SU-DHL-6 (cell line): ENCODE measurements around the gene ZNF266.

Source experiments
- CTCF ChIP-seq: fragments of 200-600 bp; sonication (generic); IDR thresholded peaks from one replicate; pipeline ENCODE4 v1.5.1; 2017; ENCODE audit warnings: antibody characterized with exemption, mild to moderate bottlenecking, low read length, moderate library complexity; ENCODE audit not compliant: insufficient read depth, poor library complexity, severe bottlenecking
- EZH2phosphoT487 ChIP-seq: fragments of 200-600 bp; sonication (generic), shearing (Covaris generic); conservative IDR thresholded peaks from 2 replicates; pipeline ENCODE4 v1.6.1; 2018; ENCODE audit warnings: mild to moderate bottlenecking, antibody characterized with exemption, low read length, moderate library complexity, mixed read lengths

- TF ChIP-seq CTCF (no peak), EZH2phosphoT487 (no peak)
These were observed 18.6 kb upstream of the ZNF266 start for GRCh38 chr19:9453953-9454352.
